ENCODE data around the gene ALX4.
A peak's percentile ranks its signal among the peaks of the same experiment; 100 is the strongest.

ALX4 gene

DNA sequence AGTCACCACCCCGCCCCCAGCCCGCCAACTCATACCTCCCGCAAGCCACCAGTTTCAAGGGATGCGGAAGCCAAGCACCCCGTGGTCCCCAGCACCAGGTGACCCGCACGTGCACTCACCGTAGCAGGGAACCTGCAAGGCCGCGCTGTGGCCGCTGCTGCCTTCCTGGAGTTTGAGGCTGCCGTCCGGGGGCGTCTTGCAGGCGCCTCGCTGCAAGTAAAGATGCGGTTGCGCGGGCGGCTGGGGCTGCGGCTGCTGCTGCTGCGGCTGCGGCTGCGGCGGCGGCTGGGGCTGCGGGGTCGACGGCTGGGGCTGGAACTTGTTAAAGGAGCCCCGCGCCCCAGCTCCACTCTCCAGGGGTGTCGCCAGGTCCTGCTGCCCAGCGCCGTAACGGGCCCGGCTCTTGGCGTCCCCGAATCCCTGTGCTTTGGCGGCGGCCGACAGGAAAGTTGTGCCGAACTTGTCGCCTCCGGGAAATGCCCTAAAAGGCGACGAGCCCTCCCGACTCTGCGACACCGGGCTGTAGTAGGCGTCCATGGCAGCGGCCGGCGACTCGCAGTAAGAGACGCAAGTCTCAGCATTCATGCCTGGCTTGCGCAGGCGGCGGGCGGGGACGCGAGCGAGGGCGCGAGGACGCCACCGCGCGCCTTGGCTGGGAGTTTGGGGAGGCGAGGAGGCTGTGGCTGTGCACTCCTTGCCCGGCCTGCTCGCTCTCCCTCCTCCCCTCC is at the start of gene ALX4:
Gene ALX4 (minus strand): TSS at position 662 of the 728 bp plus-strand sequence. CDS start 77 bp downstream, at position 585.
- peak in 1 of 2 donors; percentile 41 for DNase-seq
- peak; percentile 46 for ATAC-seq
- H3K4me3 Mint-ChIP-seq: peak within 1 kb of the TSS; percentile 39 to 61
- peaks cover 32% of the 10 kb centered on the region for H3K4me1 Mint-ChIP-seq
- H3K9me3 Mint-ChIP-seq: no peaks in the 10 kb centered on the region
- no peak within 1 kb of the TSS for H3K27ac Mint-ChIP-seq
- peaks cover 99% of the 10 kb centered on the region for H3K27me3 Mint-ChIP-seq

DNA sequence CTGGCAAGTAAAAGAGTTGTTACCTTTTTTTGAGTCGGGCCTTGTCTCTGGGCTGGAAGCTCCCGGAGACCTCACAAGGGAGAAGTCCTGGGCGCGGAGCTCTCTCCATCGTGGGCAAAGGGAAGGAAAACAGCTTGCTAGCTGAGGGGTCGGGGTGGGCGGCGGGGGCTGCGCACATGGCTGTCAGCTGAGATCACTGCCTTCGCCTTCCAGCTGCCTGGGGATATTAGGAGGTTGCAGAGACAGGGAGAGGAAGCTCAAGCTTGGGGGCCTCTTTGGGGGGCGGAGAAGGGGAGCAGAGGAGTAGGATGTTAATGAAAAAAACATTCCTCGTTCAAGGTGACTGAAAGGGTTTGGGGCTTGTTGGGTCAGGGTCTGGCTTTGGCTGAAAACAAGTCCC is 49.2 kb upstream of the ALX4 start:
- H3K9me3 Mint-ChIP-seq: no peaks in the 10 kb centered on the region
- no peak overlapping the region for H3K27ac Mint-ChIP-seq
- no peak for ATAC-seq
- peaks cover 27% of the 10 kb centered on the region for H3K27me3 Mint-ChIP-seq
- H3K4me3 Mint-ChIP-seq: no peak overlapping the region
- no peaks in the 10 kb centered on the region for H3K4me1 Mint-ChIP-seq
- no peak for DNase-seq

DNA sequence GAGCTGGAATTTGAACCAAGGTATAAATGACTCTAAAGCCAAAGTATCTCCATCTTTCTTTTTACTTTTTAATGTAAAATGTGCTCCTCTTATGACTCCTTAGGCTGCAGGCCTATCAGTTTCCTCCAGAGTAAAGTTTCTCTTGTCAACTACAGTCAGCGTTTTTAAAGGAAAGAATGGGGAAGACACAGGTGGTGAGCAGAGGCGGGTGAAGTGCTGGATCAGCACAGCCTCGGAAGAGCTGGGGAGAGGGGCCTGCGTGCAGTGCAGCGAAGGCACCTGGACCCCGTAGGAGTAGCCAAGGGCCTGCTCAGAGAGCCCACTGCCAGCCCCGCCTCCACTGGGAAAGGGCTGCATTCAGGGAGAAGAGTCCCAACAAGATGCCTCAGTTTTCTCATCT is 48.8 kb upstream of the ALX4 start:
- no peaks in the 10 kb centered on the region for H3K9me3 Mint-ChIP-seq
- H3K4me1 Mint-ChIP-seq: no peaks in the 10 kb centered on the region
- no peak overlapping the region for H3K4me3 Mint-ChIP-seq
- DNase-seq (no peak), ATAC-seq (no peak)
- H3K27ac Mint-ChIP-seq: no peak overlapping the region
- peaks cover 27% of the 10 kb centered on the region for H3K27me3 Mint-ChIP-seq

DNA sequence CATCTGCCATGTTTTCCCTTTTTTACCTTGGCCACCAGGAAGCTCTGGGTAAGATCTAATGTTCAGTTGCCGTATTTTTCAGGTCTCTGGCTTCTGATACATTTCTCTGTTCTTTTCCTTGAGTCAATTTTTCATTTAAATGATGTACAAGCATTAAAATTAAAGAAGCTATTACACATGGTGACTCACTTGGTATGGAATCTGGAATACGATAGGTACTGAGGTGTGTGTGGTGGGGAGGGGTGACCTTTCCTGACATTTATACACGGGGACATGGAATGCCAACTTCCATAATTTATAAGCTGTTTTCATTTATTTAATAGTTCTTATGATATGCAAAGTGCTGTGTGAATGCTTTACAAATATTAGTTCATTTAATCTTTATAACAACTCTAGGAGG is 47.8 kb upstream of the ALX4 start:
- H3K9me3 Mint-ChIP-seq: no peaks in the 10 kb centered on the region

DNA sequence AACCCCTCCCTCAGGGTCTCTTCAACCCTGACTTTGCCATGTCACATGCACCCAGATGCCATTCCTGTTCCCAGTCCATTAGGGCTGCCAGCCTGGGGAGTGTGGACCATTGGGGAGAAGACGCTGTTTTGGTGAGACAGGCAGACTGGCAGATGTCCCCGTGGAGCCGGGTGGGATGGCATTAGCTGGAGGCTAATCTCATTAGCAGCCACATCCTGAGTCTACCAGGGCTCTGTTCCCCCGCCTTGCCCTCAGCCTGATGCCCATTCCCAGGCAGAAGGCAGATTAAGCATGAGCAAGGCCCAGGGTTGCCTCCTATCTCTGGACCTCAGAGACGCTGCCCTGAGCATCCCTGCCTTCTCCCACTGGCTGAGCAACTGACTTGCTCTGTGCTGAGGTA is 46.4 kb upstream of the ALX4 start:
- ATAC-seq: no peak
- no peak overlapping the region for H3K27ac Mint-ChIP-seq
- H3K9me3 Mint-ChIP-seq: no peaks in the 10 kb centered on the region
- no peaks in the 10 kb centered on the region for H3K4me1 Mint-ChIP-seq
- H3K27me3 Mint-ChIP-seq: peaks cover 26% of the 10 kb centered on the region
- DNase-seq: no peak
- H3K4me3 Mint-ChIP-seq: no peak overlapping the region

More for the DNA sequence above, 47.8 kb upstream of the ALX4 start:
- no peak overlapping the region for H3K27ac Mint-ChIP-seq
- H3K27me3 Mint-ChIP-seq: peaks cover 28% of the 10 kb centered on the region
- no peak for ATAC-seq
- no peaks in the 10 kb centered on the region for H3K4me1 Mint-ChIP-seq
- H3K4me3 Mint-ChIP-seq: no peak overlapping the region
- no peak for DNase-seq

DNA sequence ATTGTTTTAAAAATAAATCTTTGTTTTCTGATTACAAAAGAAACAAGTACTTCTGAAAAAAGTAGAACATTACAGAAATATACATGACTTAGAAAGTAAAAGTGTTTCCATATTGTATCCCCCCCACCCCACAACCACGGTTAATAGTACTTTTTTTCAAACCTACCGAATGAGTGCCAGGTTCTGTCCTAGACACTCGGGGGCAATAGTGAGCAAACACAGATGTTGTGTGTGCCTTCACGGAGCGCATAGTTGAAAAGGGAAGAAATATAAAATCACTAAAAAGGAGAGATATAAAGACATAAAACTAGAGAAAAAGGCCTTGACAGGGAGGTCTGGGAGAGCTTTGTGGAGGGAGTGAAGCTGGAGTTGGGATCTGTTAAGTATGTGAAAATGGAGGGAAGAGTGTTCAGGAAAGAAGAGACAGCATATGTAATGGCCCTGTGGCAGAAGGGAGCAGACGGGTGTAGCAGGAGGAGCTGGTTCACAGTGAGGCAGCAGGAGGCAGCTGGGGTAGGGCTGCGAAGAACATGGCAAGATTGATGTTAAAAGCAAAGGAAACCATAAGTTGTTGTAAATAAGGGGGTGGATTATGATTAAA is 42.1 kb upstream of the ALX4 start:
- DNase-seq: no peak
- Mint-ChIP-seq H3K9me3 (no peaks in the 10 kb centered on the region), H3K27ac (no peak overlapping the region), H3K27me3 (peaks cover 43% of the 10 kb centered on the region), H3K4me1 (no peaks in the 10 kb centered on the region), H3K4me3 (no peak overlapping the region)
- no peak for ATAC-seq

DNA sequence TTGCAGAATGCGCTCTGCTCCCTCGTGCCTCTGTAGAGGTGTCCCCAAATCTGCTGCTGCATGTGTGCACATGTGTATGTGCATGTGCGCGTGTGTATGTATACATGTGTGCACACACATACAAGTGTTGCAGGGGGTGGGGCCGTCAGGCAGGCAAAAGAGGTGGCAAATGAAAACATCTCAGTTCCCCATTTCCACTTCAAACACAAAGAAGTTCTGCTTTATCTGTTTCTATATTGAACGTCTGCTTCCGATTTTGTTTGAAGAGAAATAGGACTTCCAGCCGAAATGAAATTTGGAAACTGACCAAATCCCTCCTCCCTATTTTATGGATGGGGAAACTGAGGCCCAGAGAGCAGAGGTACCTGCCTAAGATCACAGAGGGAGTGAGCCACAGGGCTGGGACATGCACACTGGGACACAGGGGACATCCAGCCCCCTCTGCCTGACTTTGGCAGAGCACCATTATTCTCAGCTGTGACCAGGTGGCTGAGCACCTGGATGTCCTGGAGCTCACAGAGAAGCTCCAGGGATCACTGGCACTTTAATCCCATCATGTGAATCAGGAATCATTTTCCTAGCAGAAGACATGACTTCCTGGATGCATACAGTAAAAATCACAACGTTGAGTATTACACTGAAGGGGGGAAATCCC is 41.2 kb upstream of the ALX4 start:
- Mint-ChIP-seq H3K4me1 (no peaks in the 10 kb centered on the region), H3K9me3 (no peaks in the 10 kb centered on the region), H3K27ac (no peak overlapping the region), H3K27me3 (peaks cover 49% of the 10 kb centered on the region), H3K4me3 (no peak overlapping the region)
- ATAC-seq: no peak
- DNase-seq: no peak

DNA sequence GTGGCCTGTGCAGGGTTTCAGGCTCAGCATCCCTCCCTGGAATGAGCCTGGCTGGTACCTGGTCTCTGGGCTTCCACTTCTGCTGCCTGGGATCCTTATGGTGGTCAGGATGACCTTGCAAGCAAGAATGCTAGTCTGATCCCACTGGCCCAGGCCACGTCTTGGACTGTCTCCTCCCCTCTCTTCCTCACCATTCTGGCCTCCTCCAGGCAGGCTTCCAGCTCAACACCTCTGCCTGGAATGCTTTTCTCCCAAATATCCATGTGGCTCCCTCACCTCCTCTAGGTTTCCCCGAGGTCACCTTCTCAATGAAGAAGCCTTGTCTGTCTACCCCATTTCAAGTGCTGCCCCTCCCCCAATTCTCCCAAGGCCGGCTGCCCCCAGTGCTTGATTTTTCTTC is 39.4 kb upstream of the ALX4 start:
- Mint-ChIP-seq H3K4me1 (no peaks in the 10 kb centered on the region), H3K27ac (no peak overlapping the region), H3K9me3 (no peaks in the 10 kb centered on the region), H3K27me3 (peaks cover 48% of the 10 kb centered on the region), H3K4me3 (no peak overlapping the region)
- ATAC-seq: no peak
- DNase-seq: no peak

DNA sequence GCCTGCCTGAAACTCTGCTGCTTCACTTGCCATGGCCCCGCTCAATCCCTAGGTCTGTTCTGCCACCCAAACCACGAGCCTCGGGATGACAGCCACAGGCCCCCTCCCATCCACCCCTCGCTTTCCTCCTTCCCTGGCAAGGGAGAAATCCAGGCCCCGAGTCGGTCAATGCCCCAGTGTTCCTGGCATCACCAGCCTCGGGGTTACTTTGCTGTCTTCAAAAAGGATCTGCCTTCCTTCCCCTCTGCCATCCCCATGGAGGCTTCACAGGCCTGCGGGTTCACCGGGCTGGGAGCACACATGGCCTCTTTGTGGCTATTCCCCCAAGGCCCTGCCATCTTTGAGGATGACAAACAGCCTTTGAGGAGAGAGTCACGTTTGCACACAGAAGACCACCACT is 38.8 kb upstream of the ALX4 start:
- Mint-ChIP-seq H3K4me1 (no peaks in the 10 kb centered on the region), H3K27ac (no peak overlapping the region), H3K9me3 (no peaks in the 10 kb centered on the region), H3K4me3 (no peak overlapping the region), H3K27me3 (peaks cover 48% of the 10 kb centered on the region)
- DNase-seq (no peak), ATAC-seq (no peak)

DNA sequence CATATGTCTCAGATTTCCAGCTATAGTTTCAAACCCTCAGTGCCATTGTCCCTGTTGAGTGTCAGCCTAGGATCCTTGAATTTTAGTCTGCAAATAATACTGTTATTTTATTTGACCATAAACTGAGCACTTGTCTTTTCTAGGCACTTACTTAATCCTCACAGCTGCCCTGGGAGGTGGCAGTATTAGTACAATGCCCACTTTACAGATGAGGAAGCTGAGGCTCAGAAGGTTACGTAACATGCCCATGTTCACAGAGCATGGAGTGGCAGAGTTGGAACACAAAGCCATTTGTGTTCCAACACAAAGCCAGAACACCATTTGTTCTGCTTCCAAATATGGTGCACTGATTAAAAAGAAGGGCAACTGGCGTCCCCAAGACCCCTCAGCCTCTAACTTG is 38.2 kb upstream of the ALX4 start:
- DNase-seq (no peak), ATAC-seq (no peak)
- Mint-ChIP-seq H3K9me3 (no peaks in the 10 kb centered on the region), H3K4me1 (no peaks in the 10 kb centered on the region), H3K27me3 (peaks cover 48% of the 10 kb centered on the region), H3K4me3 (no peak overlapping the region), H3K27ac (no peak overlapping the region)

DNA sequence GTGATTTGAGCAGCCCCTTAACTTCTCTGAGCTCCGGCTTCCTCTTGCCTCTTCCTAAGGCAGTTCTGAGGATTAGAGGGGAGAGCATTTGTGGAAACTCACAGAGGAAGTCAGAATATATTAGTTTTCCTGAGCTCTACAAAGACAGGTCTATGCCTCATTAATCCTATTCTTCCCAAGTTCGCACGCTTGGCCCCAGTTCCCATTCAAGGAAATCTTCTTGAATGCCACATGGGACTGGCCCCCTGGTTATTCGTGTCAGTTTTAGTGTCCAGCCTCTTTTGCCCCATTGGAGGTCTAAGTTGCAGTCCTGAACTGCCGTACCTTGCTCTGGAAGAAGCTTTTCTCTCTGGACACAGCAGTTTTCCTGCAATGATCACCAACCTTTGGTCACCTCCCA is 37.6 kb upstream of the ALX4 start:
- Mint-ChIP-seq H3K4me1 (no peaks in the 10 kb centered on the region), H3K9me3 (no peaks in the 10 kb centered on the region), H3K27me3 (peaks cover 43% of the 10 kb centered on the region), H3K27ac (no peak overlapping the region), H3K4me3 (no peak overlapping the region)
- ATAC-seq (no peak), DNase-seq (no peak)

DNA sequence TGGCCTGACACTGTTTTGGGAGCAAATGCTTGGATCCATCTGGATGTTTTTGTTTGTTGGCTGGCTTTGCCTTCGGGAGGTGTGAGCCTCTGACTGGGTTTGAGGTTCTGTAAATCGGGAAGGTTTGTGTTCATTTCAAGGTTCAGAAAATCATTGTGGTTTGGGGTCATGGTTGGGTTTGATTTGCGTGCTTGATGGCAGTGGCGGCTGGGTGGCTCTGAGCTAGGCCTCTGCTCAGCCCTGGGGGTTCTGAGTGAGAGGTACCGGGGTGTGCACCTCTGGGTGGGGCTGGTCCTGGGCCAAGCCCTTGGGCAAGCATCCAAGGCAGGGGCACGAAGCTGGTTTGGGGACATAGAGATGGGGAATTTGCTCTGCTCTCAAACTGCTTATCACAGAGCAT is 37.0 kb upstream of the ALX4 start:
- H3K9me3 Mint-ChIP-seq: no peaks in the 10 kb centered on the region
- H3K27me3 Mint-ChIP-seq: peaks cover 37% of the 10 kb centered on the region
- ATAC-seq: no peak
- no peak for DNase-seq
- no peaks in the 10 kb centered on the region for H3K4me1 Mint-ChIP-seq
- H3K27ac Mint-ChIP-seq: no peak overlapping the region
- no peak overlapping the region for H3K4me3 Mint-ChIP-seq

DNA sequence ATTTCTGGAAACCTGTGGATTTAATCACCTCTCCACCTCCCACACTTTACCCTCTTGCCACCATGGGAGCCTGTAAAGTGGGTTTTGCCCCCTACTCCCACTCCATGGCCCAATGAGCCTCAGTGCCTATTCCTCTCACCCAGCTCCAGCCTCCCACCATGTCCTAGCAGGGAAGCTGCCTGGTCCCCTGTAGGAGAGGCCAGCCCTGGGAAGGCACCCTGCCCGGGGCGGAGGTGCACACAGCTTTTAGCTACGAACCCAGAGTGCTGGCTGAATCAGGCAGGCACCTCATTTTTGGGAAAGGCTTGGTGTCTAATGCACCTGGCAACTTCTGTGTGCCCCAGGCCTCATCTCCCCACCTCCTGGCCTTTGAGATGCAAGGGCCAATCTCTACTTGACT is 35.8 kb upstream of the ALX4 start:
- H3K27me3 Mint-ChIP-seq: peaks cover 39% of the 10 kb centered on the region
- no peaks in the 10 kb centered on the region for H3K4me1 Mint-ChIP-seq
- H3K27ac Mint-ChIP-seq: no peak overlapping the region
- no peak for ATAC-seq
- H3K9me3 Mint-ChIP-seq: no peaks in the 10 kb centered on the region
- no peak overlapping the region for H3K4me3 Mint-ChIP-seq
- no peak for DNase-seq

DNA sequence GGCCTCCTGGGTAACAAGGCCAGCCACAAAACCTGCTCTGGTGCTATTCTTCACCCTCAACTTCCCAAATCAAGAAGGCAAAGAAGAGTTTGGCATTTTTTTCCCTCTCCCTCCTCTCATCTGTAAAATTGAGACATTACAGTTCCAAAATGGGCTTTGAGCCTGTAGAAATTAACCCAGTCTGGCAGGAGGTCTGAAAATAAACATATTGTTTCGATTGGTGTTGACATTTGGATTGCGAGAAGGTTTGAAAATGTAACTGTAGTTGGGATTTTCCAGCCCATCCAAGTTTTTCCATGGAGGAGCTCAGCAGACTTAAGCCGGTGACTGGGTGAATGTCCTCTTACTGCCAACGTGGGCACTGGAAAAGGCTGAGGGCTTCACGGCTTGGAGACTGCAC is 35.0 kb upstream of the ALX4 start:
- Mint-ChIP-seq H3K4me3 (no peak overlapping the region), H3K4me1 (no peaks in the 10 kb centered on the region), H3K27me3 (peaks cover 42% of the 10 kb centered on the region), H3K9me3 (no peaks in the 10 kb centered on the region), H3K27ac (no peak overlapping the region)
- ATAC-seq: no peak
- DNase-seq: no peak

DNA sequence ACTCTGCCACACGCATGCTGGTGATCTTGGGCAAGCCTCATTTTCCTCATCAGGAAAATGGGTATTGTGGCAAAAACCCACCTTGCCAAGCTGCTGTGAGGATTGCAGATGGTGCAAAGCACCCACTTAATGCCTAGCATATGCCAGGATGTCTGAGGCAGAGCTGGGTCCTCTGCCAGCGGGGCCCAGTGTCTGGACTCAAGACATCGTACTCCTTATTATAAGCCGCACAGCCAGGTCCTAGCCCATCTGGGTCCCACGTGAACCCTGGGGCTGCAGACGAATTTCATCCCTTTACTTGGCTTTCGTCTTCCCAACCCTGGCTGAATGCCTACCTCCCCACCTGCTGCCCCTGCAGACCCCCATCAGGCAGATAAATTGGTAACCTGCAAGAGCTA is 34.5 kb upstream of the ALX4 start:
- no peak overlapping the region for H3K4me3 Mint-ChIP-seq
- no peak for ATAC-seq
- no peak overlapping the region for H3K27ac Mint-ChIP-seq
- peaks cover 42% of the 10 kb centered on the region for H3K27me3 Mint-ChIP-seq
- no peaks in the 10 kb centered on the region for H3K9me3 Mint-ChIP-seq
- DNase-seq: no peak
- no peaks in the 10 kb centered on the region for H3K4me1 Mint-ChIP-seq

DNA sequence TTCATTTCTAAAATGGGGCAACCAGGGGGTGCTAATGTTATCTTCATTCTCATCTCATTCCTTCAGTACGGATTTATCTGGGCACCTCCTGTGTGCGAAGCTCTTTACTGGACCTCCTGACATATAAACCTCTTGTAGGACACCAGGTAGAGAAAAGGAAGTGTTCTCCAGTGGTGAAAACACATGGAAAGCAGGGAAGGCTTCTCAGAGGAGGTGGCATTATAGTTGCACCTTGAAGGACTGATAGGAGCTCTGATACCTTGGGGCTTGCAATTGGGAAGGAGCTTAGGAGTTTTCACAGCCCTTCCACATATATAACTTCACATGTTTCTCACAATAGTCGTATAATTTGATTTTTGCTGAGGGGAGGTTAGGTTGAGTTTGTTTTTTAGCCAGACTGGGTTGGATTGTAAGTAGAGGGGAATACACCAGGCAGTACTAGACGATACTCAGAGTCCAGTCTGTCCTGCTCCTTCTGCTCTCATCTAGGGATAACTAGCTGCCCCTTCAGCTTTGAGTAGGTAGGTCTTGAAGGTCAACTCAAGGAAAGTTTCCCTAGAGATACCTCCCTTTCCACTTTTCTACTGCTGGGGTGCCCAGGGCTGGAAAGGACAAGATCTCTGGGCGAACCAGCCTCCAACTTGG is 34.0 kb upstream of the ALX4 start:
- ATAC-seq: no peak
- peaks cover 42% of the 10 kb centered on the region for H3K27me3 Mint-ChIP-seq
- no peaks in the 10 kb centered on the region for H3K4me1 Mint-ChIP-seq

More for the DNA sequence above, 34.0 kb upstream of the ALX4 start:
- Mint-ChIP-seq H3K27ac (no peak overlapping the region), H3K9me3 (no peaks in the 10 kb centered on the region), H3K4me3 (no peak overlapping the region)
- no peak for DNase-seq
